Measurements from ENCODE around the gene SPSB1.

SPSB1 gene

DNA sequence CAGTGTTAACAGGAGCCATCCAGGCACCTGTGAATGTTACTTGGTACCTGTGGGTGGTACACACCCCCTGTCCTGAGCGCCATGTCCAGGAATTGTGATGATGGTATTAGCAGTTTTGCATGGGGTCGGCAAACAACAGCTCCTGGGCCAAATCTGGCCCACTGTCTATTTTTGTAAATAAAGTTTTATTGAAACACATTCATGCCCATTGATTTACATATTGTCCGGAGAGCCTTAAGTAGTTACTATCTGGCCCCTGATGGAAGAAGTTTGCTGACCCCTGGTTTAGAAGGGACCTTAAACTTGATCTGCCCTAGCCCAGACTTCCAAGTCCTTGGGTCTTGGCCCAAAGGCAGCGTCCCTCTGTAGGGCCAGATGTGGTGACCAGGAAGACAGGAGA, 58.3 kb downstream of the SPSB1 start:
- Mint-ChIP-seq H3K27me3 (peaks cover 1% of the 10 kb centered on the region), H3K27ac (no peak overlapping the region), H3K36me3 (peaks cover 6% of the 10 kb centered on the region), H3K9me3 (no peaks in the 10 kb centered on the region), H3K4me3 (no peak overlapping the region), H3K4me1 (no peaks in the 10 kb centered on the region)
- no peak for DNase-seq (ENCODE audit: low spot score in 2 of 2)
- ATAC-seq (ENCODE audit: low read depth): no peak

- no peak overlapping the region for H3K4me3 Mint-ChIP-seq
- peaks cover 10% of the 10 kb centered on the region for H3K36me3 Mint-ChIP-seq
- ATAC-seq (ENCODE audit: low read depth) (no peak), DNase-seq (ENCODE audit: low spot score in 2 of 2) (no peak)
- H3K27me3 Mint-ChIP-seq: peaks cover 3% of the 10 kb centered on the region
- peaks cover 2% of the 10 kb centered on the region for H3K4me1 Mint-ChIP-seq
- H3K27ac Mint-ChIP-seq: no peak overlapping the region
- H3K9me3 Mint-ChIP-seq: peaks cover 2% of the 10 kb centered on the region
These were observed 59.1 kb downstream of the SPSB1 start for GRCh38 chr1:9351654-9352271.

- DNase-seq (ENCODE audit: low spot score in 2 of 2) (no peak), ATAC-seq (ENCODE audit: low read depth) (no peak)
- Mint-ChIP-seq H3K4me3 (no peak overlapping the region), H3K27me3 (peaks cover 4% of the 10 kb centered on the region), H3K27ac (no peak overlapping the region), H3K9me3 (peaks cover 4% of the 10 kb centered on the region), H3K36me3 (peaks cover 14% of the 10 kb centered on the region), H3K4me1 (peaks cover 6% of the 10 kb centered on the region)
These were observed 59.9 kb downstream of the SPSB1 start for GRCh38 chr1:9352377-9353134.

DNA sequence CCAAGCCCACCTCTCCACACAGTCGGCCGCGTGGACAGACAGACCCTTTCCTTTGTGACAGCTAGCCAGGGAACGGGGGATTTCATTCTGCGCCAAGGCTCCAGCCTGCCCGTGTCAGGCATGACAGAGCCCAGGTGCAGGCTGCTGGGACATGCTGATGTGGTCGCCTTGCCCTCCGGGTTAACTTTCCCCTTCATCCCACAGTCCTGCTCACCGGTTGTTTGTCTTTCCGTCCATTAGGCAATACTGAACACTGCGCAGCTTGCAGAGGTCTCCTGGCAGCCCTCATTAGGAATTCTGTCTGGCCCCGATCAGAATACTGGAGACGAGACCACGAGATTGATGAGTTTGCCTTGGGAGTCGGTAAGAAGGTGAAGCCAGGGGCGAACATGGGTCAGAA, 62.8 kb downstream of the SPSB1 start:
- Mint-ChIP-seq H3K9me3 (peaks cover 4% of the 10 kb centered on the region), H3K36me3 (peaks cover 14% of the 10 kb centered on the region), H3K4me3 (no peak overlapping the region), H3K27me3 (peaks cover 3% of the 10 kb centered on the region), H3K4me1 (peaks cover 6% of the 10 kb centered on the region), H3K27ac (no peak overlapping the region)
- ATAC-seq (ENCODE audit: low read depth) (no peak), DNase-seq (ENCODE audit: low spot score in 2 of 2) (no peak)

- DNase-seq (ENCODE audit: low spot score in 2 of 2) (no peak), ATAC-seq (ENCODE audit: low read depth) (no peak)
- peaks cover 4% of the 10 kb centered on the region for H3K9me3 Mint-ChIP-seq
- peaks cover 14% of the 10 kb centered on the region for H3K36me3 Mint-ChIP-seq
- H3K27me3 Mint-ChIP-seq: peaks cover 3% of the 10 kb centered on the region
- no peak overlapping the region for H3K27ac Mint-ChIP-seq
- no peak overlapping the region for H3K4me3 Mint-ChIP-seq
- H3K4me1 Mint-ChIP-seq: peaks cover 6% of the 10 kb centered on the region
These were observed 63.3 kb downstream of the SPSB1 start for GRCh38 chr1:9356021-9356420.

DNA sequence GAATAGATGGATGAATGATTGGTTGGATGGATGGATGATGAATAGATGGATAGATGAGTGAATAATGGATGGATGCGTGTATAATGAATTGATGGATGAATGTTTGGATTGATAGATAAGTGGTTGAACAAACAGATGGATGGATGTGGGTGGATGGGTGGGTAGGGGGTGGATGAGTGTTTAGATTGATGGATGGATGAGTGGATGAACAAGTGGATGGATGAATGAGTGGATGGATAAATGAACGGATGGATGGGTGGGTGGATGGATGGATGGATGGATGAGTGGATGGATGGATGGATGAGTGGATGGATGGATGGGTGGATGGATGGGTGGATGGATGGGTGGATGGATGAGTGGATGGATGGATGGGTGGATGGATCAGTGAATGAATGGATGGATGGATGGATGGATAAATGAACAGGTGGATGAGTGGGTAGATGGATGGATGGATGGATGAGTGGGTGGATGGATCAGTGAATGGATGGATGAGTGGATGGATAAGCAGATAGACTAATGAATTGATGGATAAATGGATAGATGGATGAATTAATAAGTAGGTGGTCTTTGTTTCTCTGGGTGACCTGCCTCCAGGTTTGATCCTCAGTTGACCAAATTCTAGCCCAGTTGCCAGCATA, 64.3 kb downstream of the SPSB1 start:
- H3K27ac Mint-ChIP-seq: no peak overlapping the region
- H3K4me1 Mint-ChIP-seq: peaks cover 6% of the 10 kb centered on the region
- H3K36me3 Mint-ChIP-seq: peaks cover 14% of the 10 kb centered on the region
- ATAC-seq (ENCODE audit: low read depth): no peak
- H3K27me3 Mint-ChIP-seq: peaks cover 3% of the 10 kb centered on the region
- H3K9me3 Mint-ChIP-seq: peaks cover 4% of the 10 kb centered on the region
- no peak for DNase-seq (ENCODE audit: low spot score in 2 of 2)
- no peak overlapping the region for H3K4me3 Mint-ChIP-seq

GRCh38 chr1:9357958-9358357, 65.3 kb downstream of the SPSB1 start:
- Mint-ChIP-seq H3K4me3 (no peak overlapping the region), H3K27ac (no peak overlapping the region), H3K4me1 (peaks cover 14% of the 10 kb centered on the region), H3K9me3 (peaks cover 4% of the 10 kb centered on the region), H3K27me3 (peaks cover 3% of the 10 kb centered on the region), H3K36me3 (peaks cover 14% of the 10 kb centered on the region)
- ATAC-seq (ENCODE audit: low read depth) (no peak), DNase-seq (ENCODE audit: low spot score in 2 of 2) (no peak)

DNA sequence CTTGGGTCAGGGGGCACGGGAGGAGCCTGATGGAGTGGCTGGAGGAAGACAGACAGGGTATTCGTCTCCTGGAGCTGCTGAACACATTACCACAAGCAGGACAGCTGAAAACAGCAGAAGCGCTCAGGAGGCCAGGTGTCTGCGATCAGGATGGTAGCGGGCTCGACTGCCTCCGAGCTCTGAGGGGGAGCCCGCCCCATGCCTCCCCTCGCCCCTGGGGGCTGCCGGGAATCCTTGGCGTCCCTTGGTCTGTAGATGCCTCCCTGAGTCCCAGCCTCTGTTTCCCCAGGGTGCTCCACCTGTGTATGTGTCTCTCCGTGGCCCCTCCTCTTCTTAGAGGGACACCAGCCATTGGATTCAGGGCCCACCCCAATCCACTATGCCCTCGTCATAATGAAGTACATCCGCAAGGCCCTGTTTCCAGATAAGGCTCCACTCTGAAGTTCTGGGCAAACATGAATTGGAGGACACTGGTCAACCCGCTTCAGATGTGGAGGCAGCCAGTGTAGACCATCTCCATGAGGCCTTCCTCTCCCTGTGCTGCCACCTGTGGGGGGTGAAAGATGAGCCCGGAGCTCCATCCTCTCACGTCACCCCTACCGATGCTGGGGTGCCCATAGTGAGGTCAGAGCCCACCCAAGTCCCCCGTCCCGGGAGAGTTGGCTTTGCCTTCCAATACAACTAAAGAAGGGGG, 67.8 kb downstream of the SPSB1 start:
- H3K36me3 Mint-ChIP-seq: peaks cover 14% of the 10 kb centered on the region
- ATAC-seq (ENCODE audit: low read depth): no peak
- DNase-seq (ENCODE audit: low spot score in 2 of 2): no peak

GRCh38 chr1:9361630-9362260, 69.1 kb downstream of the SPSB1 start:
- ATAC-seq (ENCODE audit: low read depth) (no peak), DNase-seq (ENCODE audit: low spot score in 2 of 2) (no peak)
- H3K4me1 Mint-ChIP-seq: peaks cover 17% of the 10 kb centered on the region
- H3K9me3 Mint-ChIP-seq: peaks cover 2% of the 10 kb centered on the region
- peaks cover 1% of the 10 kb centered on the region for H3K27me3 Mint-ChIP-seq
- no peak overlapping the region for H3K4me3 Mint-ChIP-seq
- H3K27ac Mint-ChIP-seq: no peak overlapping the region
- H3K36me3 Mint-ChIP-seq: peaks cover 7% of the 10 kb centered on the region

More for the DNA sequence above, 67.8 kb downstream of the SPSB1 start:
- Mint-ChIP-seq H3K9me3 (peaks cover 4% of the 10 kb centered on the region), H3K27ac (no peak overlapping the region), H3K27me3 (peaks cover 3% of the 10 kb centered on the region), H3K4me3 (no peak overlapping the region), H3K4me1 (peaks cover 19% of the 10 kb centered on the region)

DNA sequence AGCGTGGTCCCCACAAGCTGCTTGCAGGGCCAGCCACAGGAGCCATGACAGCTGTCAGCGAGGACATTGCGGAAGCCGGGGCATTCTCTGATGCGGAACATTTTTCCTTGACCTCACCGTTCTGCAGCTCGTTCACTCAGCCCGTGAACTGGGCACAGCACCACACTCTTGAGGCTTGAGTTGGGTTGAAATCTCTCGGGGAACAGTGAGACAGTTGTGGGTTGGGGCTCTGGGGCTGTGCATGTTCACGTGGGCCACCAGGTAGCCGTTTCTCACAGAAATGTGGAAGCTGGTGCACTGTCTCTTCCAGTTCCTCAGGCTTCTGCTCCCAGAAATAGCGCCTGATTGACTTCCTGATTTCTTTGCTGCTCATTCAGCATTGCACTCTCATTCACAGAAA, 69.8 kb downstream of the SPSB1 start:
- Mint-ChIP-seq H3K4me3 (peak overlapping the region; percentile 81), H3K27ac (no peak overlapping the region), H3K36me3 (peaks cover 2% of the 10 kb centered on the region), H3K9me3 (no peaks in the 10 kb centered on the region), H3K4me1 (peaks cover 13% of the 10 kb centered on the region), H3K27me3 (no peaks in the 10 kb centered on the region)
- DNase-seq (ENCODE audit: low spot score in 2 of 2) (peak; percentile 12 to 20), ATAC-seq (ENCODE audit: low read depth) (peak; percentile 97)

DNA sequence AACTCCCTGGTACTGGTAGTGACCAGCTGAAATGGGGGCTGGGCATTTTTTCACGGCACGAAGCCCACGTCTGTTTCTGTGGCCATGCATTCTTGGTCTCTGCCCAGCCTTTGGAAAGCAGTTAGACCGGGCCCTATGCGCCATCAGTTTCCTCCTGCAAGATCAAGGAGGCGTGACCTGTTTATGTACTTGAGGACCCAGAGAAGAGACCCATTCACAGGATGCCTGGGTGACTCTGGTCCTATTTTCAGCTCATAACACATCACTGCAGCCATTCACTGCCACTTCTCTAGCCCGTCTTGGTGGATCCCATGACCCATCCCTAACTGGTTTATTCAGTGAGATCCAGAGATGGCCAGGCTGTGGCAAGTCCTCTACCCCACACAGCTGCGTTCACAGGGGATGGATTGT, 70.4 kb downstream of the SPSB1 start:
- H3K27ac Mint-ChIP-seq: no peak overlapping the region
- no peaks in the 10 kb centered on the region for H3K9me3 Mint-ChIP-seq
- peak; percentile 8 for ATAC-seq (ENCODE audit: low read depth)
- H3K27me3 Mint-ChIP-seq: no peaks in the 10 kb centered on the region
- no peak overlapping the region for H3K4me3 Mint-ChIP-seq
- H3K4me1 Mint-ChIP-seq: peaks cover 13% of the 10 kb centered on the region
- DNase-seq (ENCODE audit: low spot score in 2 of 2): no peak
- H3K36me3 Mint-ChIP-seq: peaks cover 2% of the 10 kb centered on the region

DNA sequence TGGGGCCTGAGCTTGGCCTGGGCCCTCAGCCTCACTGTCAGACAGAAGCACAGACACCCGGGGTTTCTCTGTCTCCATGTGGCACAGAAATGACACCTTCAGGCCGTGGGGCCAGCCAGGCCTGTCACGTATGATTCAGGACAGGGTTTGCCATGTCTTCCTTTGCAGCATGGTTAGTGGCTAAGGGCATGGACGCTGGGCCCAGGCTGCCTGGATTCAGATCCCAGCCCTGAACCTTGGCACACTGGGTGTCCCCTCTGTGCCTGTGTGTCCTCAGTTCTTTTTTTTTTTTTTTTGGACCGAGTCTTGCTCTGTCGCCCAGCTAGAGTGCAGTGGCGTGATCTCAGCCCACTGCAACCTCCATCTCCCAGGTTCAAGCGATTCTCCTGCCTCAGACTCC, 73.6 kb downstream of the SPSB1 start:
- no peak overlapping the region for H3K27ac Mint-ChIP-seq
- no peak for ATAC-seq (ENCODE audit: low read depth)
- no peaks in the 10 kb centered on the region for H3K27me3 Mint-ChIP-seq
- no peak for DNase-seq (ENCODE audit: low spot score in 2 of 2)
- peaks cover 13% of the 10 kb centered on the region for H3K4me1 Mint-ChIP-seq
- H3K9me3 Mint-ChIP-seq: no peaks in the 10 kb centered on the region
- no peaks in the 10 kb centered on the region for H3K36me3 Mint-ChIP-seq
- H3K4me3 Mint-ChIP-seq: no peak overlapping the region

GRCh38 chr1:9366943-9367780, 74.5 kb downstream of the SPSB1 start:
- no peak for ATAC-seq (ENCODE audit: low read depth)
- Mint-ChIP-seq H3K9me3 (no peaks in the 10 kb centered on the region), H3K27me3 (no peaks in the 10 kb centered on the region)

More at GRCh38 chr1:9366943-9367780, 74.5 kb downstream of the SPSB1 start:
- Mint-ChIP-seq H3K4me1 (peaks cover 12% of the 10 kb centered on the region), H3K27ac (no peak overlapping the region), H3K4me3 (no peak overlapping the region), H3K36me3 (no peaks in the 10 kb centered on the region)
- DNase-seq (ENCODE audit: low spot score in 2 of 2): no peak

Data from memory B cell (primary cell).